HepG2 (cell line): ENCODE results near the gene PPP6R2. TPM values are rescaled to one million over a fixed set of nuclear protein-coding genes. Genes with fewer than 3 reads are reported as not detected.
A peak's percentile ranks its signal among the peaks of the same experiment; 100 is the strongest.

Experiments
- ATAC-seq: fragments of 200-7000 bp; cut with Tn5 transposase; 3 replicates; pipeline ENCODE4 v1.9.1; 2020; ENCODE audit warnings: mild to moderate bottlenecking, moderate library complexity
- BruUV-seq: library from RNA; stranded (reverse); fragments of 400-500 nt; replicated peaks from 2 replicates; lab custom pipeline; 2021; lab: Mats Ljungman, UMichigan
- CTCF ChIA-PET: fragments of 300-600 bp; formaldehyde crosslinking; extraction: SDS; loops from one replicate; lab custom pipeline; 2021; ENCODE audit warnings: low total read pairs, inconsistent platforms, low intra/inter-chr PET ratio; lab: Yijun Ruan, JAX
- POLR2A ChIA-PET: fragments of 350-600 bp; sonication (Branson Sonifier 250); formaldehyde crosslinking; loops from one replicate; lab custom pipeline; 2020; ENCODE audit warnings: antibody characterized with exemption, inconsistent platforms; lab: Yijun Ruan, JAX
- DNase-seq: peaks from one replicate; pipeline ENCODE4 v3.0.0-alpha.2; 2015; ENCODE audit warnings: low spot score
- FAIRE-seq: peaks from 3 replicates; lab custom pipeline; 2011; peaks lifted over from hg19 to GRCh38; lab: Jason Lieb, UNC
- H2AFZ ChIP-seq: one replicate; pipeline ENCODE4 v1.6.1; 2011; ENCODE audit warnings: low read length, inconsistent platforms
- H3K27ac ChIP-seq: fragments of 300-600 bp; 3 replicates; pipeline ENCODE4 v1.8.0; 2011; ENCODE audit warnings: mixed run types, mild to moderate bottlenecking, mixed read lengths, low read length, inconsistent platforms; ENCODE audit not compliant: insufficient read depth; ENCODE audit errors: extremely low read length
- H3K27me3 ChIP-seq, 2 experiments: fragments of 200-600 bp in 1 of 2; 2 replicates in 1 of 2; 3 replicates in 1 of 2; pipeline versions ENCODE4 v1.6.0 to v1.8.0; 2011; ENCODE audit warnings: low read length in 2 of 2, mild to moderate bottlenecking in 2 of 2, moderate library complexity in 2 of 2, inconsistent platforms in 1 of 2; ENCODE audit not compliant: insufficient read depth in 2 of 2, control insufficient read depth in 1 of 2
- H3K36me3 ChIP-seq, 2 experiments: fragments of 200-600 bp in 1 of 2; replicated peaks in 1 of 2; 2 replicates in 1 of 2; 3 replicates in 1 of 2; pipeline versions ENCODE4 v1.5.1 to v1.8.0; 2011; ENCODE audit warnings: low read length in 2 of 2, inconsistent platforms in 1 of 2; ENCODE audit not compliant: insufficient read depth in 2 of 2, control insufficient read depth in 1 of 2
- H3K4me1 ChIP-seq: 2 replicates; pipeline ENCODE4 v1.5.1; 2012; ENCODE audit warnings: low read length, inconsistent platforms; ENCODE audit not compliant: insufficient read depth
- H3K4me2 ChIP-seq: 2 replicates; pipeline ENCODE4 v1.6.0; 2011; ENCODE audit warnings: low read depth, low read length, inconsistent platforms
- H3K4me3 ChIP-seq, 3 experiments: fragments of 200-600 bp in 1 of 3; sonication (generic), shearing (Covaris generic) in 1 of 3; replicated peaks in 1 of 3; 2 replicates each; pipeline ENCODE4 v1.5.1; 2011 to 2016; ENCODE audit warnings: low read length in 3 of 3, inconsistent platforms in 2 of 3, low read depth in 2 of 3, mild to moderate bottlenecking in 2 of 3, control low read depth in 1 of 3, mixed read lengths in 1 of 3; ENCODE audit not compliant: insufficient read depth in 1 of 3
- H3K79me2 ChIP-seq: one replicate; pipeline ENCODE4 v1.6.1; 2011; ENCODE audit warnings: low read length, inconsistent platforms; ENCODE audit not compliant: insufficient read depth
- H3K9ac ChIP-seq: 2 replicates; pipeline ENCODE4 v1.6.0; 2011; ENCODE audit warnings: mild to moderate bottlenecking, low read depth, low read length, inconsistent platforms; ENCODE audit not compliant: insufficient read depth
- H3K9me3 ChIP-seq: 2 replicates; pipeline ENCODE4 v1.5.1; 2012; ENCODE audit warnings: mild to moderate bottlenecking, low read length
- H4K20me1 ChIP-seq: 2 replicates; pipeline ENCODE4 v1.6.0; 2011; ENCODE audit warnings: inconsistent platforms, mild to moderate bottlenecking, low read length, moderate library complexity; ENCODE audit not compliant: insufficient read depth
- BHLHE40 ChIP-seq: IDR thresholded peaks from 2 replicates; pipeline ENCODE4 v1.6.1; 2011; ENCODE audit warnings: low read length, improper control_type of control experiment
- GTF2F1 ChIP-seq: fragments of 150-350 bp; IDR thresholded peaks from 2 replicates; pipeline ENCODE4 v1.6.1; 2014; ENCODE audit warnings: low read length
- GTF3A ChIP-seq: sonication (generic); formaldehyde crosslinking; conservative IDR thresholded peaks from 2 replicates; pipeline ENCODE4 v1.4.0; 2020; ENCODE audit warnings: mild to moderate bottlenecking, missing genetic modification reagents
- KAT7 ChIP-seq: IDR thresholded peaks from 2 replicates; pipeline ENCODE4 v1.6.1; 2018; ENCODE audit warnings: borderline replicate concordance, missing compliant biosample characterization
- PCBP1 ChIP-seq: fragments of 200-400 bp; formaldehyde crosslinking; IDR thresholded peaks from 2 replicates; pipeline ENCODE4 v1.6.1; 2017; ENCODE audit warnings: mild to moderate bottlenecking, low read depth, low read length, borderline replicate concordance
- SIN3A ChIP-seq: IDR thresholded peaks from 2 replicates; pipeline ENCODE4 v1.6.1; 2011; ENCODE audit warnings: low read depth, mild to moderate bottlenecking, control low read depth, low read length, borderline replicate concordance
- ZFP36 ChIP-seq: fragments of 150-350 bp; IDR thresholded peaks from 2 replicates; pipeline ENCODE4 v1.6.1; 2018; ENCODE audit warnings: borderline replicate concordance, low read length, low read depth; ENCODE audit not compliant: partially characterized antibody
- WGBS: methylation state at CpG from one replicate; pipeline ENCODE4 v1.1.6; 2017; ENCODE audit warnings: low lambda C conversion rate; 5-methylcytosine and 5-hydroxymethylcytosine counted together
- in situ Hi-C: cut with HindIII; loops from 2 replicates; pipeline ENCODE4 v1.10.0; 2017; ENCODE audit warnings: low pct_unique_long_range_greater_than_20kb; ENCODE audit not compliant: extremely low pct_ligation_motif_present
- intact Hi-C: fragments of 100-400 bp; cut with micrococcal nuclease; formaldehyde crosslinking; loops from one replicate; pipeline ENCODE4 v1.10.0; 2022; ENCODE audit not compliant: unreplicated experiment
- polyA plus RNA-seq, 8 experiments: library from polyadenylated mRNA; depleted of rRNA in 3 of 8; stranded (reverse) in 7 of 8; unstranded in 1 of 8; fragments of >200 nt; fragmentation: Illumina TruSeq in 4 of 8; extraction: Trizol in 4 of 8; gene quantifications; 2 replicates each; pipeline versions ENCODE4 v1.2.1 to v1.2.3, GENCODE V29; 2011 to 2016; ENCODE audit warnings: low read depth in 4 of 8, missing spikeins in 1 of 8, mixed read lengths in 1 of 8; ENCODE audit not compliant: insufficient read depth in 1 of 8
- total RNA-seq, 5 experiments: library from RNA; depleted of rRNA; stranded (reverse); fragments of >200 nt; fragmentation: Illumina TruSeq; extraction: Trizol; gene quantifications; 2 replicates each; pipeline ENCODE4 v1.2.3, GENCODE V29; 2016; ENCODE audit warnings: low read depth in 1 of 5
- TF ChIP-seq, protein P1 (sequence below): sonication (generic); formaldehyde crosslinking; IDR thresholded peaks from 2 replicates; pipeline ENCODE4 v1.4.0; 2020; ENCODE audit warnings: missing genetic modification reagents
- TF ChIP-seq, protein P2 (sequence below): sonication (generic); formaldehyde crosslinking; IDR thresholded peaks from 2 replicates; pipeline ENCODE4 v1.4.0; 2020; ENCODE audit warnings: missing genetic modification reagents, borderline replicate concordance
- TF ChIP-seq, protein P3 (sequence below), 2 experiments: sonication (generic) in 1 of 2; formaldehyde crosslinking in 1 of 2; IDR thresholded peaks; 2 replicates each; pipeline versions ENCODE4 v1.5.1 to v1.6.1; 2011 to 2020; ENCODE audit warnings: borderline replicate concordance in 1 of 2, low read depth in 1 of 2, low read length in 1 of 2, mild to moderate bottlenecking in 1 of 2, missing genetic modification reagents in 1 of 2, moderate library complexity in 1 of 2

The PPP6R2 gene
- total and polyA plus RNA-seq, 2 of the 13 experiments (the other 11 are each of a cell fraction or from before 2014, with no cell fraction given): 55.0 to 102 TPM

DNA sequence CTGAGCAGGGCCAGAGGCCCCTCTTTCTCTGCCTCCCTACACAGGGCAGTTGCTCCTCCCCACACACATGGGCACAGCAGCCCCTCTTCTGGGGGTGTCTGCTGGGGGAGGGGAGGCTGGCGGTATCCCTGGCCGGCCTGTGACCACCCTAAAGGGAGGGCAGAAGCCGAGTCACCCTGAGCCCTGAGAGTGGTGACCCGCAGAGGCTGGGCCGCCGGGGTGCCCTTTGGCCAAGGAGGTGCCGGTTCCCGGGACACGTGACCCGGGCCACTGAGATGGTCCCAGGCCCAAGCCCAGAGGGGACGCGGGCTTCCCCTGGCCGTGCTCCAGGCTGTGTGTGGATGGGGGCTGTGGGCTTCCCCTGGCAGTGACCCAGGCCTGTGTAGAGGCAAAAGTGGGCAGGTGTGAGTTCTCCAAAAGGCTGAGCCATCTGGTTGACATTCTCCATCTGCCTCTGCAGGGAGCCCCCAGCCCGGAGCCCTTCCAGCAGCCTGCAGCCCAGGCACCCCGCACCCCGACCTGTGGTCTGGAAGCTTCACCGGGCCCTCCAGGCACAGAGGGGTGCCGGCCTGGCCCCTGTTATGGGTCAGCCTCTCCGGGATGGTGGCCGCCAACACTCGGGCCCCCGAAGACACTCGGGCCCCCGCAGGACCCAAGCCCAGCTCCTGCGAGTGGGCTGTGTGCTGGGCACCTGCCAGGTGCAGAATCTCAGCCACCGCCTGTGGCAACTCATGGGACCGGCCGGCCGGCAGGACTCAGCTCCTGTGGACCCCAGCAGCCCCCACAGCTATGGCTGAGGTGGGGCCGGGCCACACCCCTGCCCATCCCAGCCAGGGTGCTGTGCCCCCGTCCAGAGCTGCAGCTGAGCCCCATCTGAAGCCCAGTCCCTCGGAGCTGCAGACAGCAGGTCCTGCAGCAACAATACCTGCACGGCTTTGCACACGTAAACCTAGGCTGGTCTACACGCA, 139.3 kb downstream of the PPP6R2 start (continued):
- TF ChIP-seq BHLHE40 (peak; percentile 10; the same call in 1 of the 2 replicates), GTF3A (CRISPR knock-in tag) (no peak)

DNA sequence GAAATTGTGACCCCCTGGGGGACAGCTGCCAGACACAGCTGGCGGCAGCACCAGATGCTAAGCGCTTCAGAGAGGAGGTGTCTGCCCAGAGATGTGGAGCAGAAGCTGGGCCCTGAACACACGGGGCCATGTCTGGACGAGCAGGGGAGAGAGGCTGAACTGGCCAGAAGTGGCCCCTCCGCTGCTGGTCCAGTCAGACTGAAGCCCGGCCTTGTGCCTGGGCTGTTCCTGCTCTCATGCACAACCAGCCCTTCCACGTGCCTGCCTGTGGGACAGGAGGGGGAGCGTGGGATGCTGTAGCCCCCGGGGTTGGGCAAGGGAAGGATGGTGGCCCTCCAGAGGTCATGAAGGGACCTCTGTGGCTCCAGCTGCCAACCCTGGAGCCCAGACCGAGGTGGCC, 140.0 kb downstream of the PPP6R2 start:
- intact Hi-C loops: no loop called here
- Histone ChIP-seq H3K36me3 (no peaks in the 10 kb centered on the region), H3K4me2 (peak overlapping the region; percentile 77; the same call in 1 of the 2 replicates), H3K4me1 (peaks cover 66% of the 10 kb centered on the region), H2AFZ (no peak overlapping the region), H3K27me3 (peaks cover 0 to 4% of the 10 kb centered on the region in 2 experiments; a peak in 1 of 5 replicates), H3K4me3 (peak overlapping the region in 1 of 3 experiments; percentile 75; a peak in 1 of 6 replicates), H3K9ac (no peak overlapping the region), H3K79me2 (no peaks in the 10 kb centered on the region), H4K20me1 (no peaks in the 10 kb centered on the region; the same call in 1 of the 2 replicates), H3K27ac (no peak overlapping the region), H3K9me3 (no peaks in the 10 kb centered on the region)
- ATAC-seq: no peak
- no peak for DNase-seq
- in situ Hi-C loops: no loop called here
- no peak for FAIRE-seq
- no TSS peak for BruUV-seq
- ChIA-PET CTCF (no interaction called here), POLR2A (interaction anchor here (2.1 kb wide), 1 partner anchor 43 kb away, joined by 5 read pairs; the partner anchor contains the start of gene SCO2)
- TF ChIP-seq PCBP1 (no peak), ZFP36 (no peak), SIN3A (no peak), KAT7 (CRISPR knock-in tag) (no peak), GTF2F1 (no peak)
- TF ChIP-seq, protein P1, sequence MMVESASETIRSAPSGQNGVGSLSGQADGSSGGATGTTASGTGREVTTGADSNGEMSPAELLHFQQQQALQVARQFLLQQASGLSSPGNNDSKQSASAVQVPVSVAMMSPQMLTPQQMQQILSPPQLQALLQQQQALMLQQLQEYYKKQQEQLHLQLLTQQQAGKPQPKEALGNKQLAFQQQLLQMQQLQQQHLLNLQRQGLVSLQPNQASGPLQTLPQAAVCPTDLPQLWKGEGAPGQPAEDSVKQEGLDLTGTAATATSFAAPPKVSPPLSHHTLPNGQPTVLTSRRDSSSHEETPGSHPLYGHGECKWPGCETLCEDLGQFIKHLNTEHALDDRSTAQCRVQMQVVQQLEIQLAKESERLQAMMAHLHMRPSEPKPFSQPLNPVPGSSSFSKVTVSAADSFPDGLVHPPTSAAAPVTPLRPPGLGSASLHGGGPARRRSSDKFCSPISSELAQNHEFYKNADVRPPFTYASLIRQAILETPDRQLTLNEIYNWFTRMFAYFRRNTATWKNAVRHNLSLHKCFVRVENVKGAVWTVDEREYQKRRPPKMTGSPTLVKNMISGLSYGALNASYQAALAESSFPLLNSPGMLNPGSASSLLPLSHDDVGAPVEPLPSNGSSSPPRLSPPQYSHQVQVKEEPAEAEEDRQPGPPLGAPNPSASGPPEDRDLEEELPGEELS (CRISPR knock-in tag): no peak
- TF ChIP-seq, protein P2, sequence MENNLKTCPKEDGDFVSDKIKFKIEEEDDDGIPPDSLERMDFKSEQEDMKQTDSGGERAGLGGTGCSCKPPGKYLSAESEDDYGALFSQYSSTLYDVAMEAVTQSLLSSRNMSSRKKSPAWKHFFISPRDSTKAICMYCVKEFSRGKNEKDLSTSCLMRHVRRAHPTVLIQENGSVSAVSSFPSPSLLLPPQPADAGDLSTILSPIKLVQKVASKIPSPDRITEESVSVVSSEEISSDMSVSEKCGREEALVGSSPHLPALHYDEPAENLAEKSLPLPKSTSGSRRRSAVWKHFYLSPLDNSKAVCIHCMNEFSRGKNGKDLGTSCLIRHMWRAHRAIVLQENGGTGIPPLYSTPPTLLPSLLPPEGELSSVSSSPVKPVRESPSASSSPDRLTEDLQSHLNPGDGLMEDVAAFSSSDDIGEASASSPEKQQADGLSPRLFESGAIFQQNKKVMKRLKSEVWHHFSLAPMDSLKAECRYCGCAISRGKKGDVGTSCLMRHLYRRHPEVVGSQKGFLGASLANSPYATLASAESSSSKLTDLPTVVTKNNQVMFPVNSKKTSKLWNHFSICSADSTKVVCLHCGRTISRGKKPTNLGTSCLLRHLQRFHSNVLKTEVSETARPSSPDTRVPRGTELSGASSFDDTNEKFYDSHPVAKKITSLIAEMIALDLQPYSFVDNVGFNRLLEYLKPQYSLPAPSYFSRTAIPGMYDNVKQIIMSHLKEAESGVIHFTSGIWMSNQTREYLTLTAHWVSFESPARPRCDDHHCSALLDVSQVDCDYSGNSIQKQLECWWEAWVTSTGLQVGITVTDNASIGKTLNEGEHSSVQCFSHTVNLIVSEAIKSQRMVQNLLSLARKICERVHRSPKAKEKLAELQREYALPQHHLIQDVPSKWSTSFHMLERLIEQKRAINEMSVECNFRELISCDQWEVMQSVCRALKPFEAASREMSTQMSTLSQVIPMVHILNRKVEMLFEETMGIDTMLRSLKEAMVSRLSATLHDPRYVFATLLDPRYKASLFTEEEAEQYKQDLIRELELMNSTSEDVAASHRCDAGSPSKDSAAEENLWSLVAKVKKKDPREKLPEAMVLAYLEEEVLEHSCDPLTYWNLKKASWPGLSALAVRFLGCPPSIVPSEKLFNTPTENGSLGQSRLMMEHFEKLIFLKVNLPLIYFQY (CRISPR knock-in tag): no peak
- TF ChIP-seq, protein P3, sequence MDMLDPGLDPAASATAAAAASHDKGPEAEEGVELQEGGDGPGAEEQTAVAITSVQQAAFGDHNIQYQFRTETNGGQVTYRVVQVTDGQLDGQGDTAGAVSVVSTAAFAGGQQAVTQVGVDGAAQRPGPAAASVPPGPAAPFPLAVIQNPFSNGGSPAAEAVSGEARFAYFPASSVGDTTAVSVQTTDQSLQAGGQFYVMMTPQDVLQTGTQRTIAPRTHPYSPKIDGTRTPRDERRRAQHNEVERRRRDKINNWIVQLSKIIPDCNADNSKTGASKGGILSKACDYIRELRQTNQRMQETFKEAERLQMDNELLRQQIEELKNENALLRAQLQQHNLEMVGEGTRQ (IDR thresholded peaks at IDR 0.05; ENCODE audit: low read depth, low read length): no peak
- TF ChIP-seq, protein P3 (CRISPR knock-in tag; IDR thresholded peaks at IDR 0.05; ENCODE audit: borderline replicate concordance): no peak
- WGBS: 98% methylated on average over 8 of the region's 10 CpGs
